Measurements from ENCODE around the gene VPS37D.

VPS37D gene

GRCh38 chr7:73648593-73649332, 18.9 kb upstream of the VPS37D start (continued):
- no peak for TF ChIP-seq ZNF580 (tag by site-specific recombination; IDR thresholded peaks at IDR 0.05)
- no peak for TF ChIP-seq OVOL3 (tag by site-specific recombination; IDR thresholded peaks at IDR 0.05)
- TF ChIP-seq ZSCAN18 (tag by site-specific recombination; IDR thresholded peaks at IDR 0.05) = peak; percentile 3; the same call in 1 of the 2 replicates
- no peak for TF ChIP-seq ZNF121 (tag by site-specific recombination; IDR thresholded peaks at IDR 0.05)
- TF ChIP-seq HOXA7 (CRISPR knock-in tag; IDR thresholded peaks at IDR 0.05; ENCODE audit: borderline replicate concordance) = no peak
- no peak for TF ChIP-seq TRIM28 (IDR thresholded peaks at IDR 0.05; ENCODE audit: borderline replicate concordance, low read length)
- TF ChIP-seq ZNF645 (tag by site-specific recombination; IDR thresholded peaks at IDR 0.05) = no peak
- TF ChIP-seq ZNF404 (tag by site-specific recombination; IDR thresholded peaks at IDR 0.05) = no peak
- no peak for TF ChIP-seq MZF1 (tag by site-specific recombination; IDR thresholded peaks at IDR 0.05; ENCODE audit: borderline replicate concordance)
- no peak for TF ChIP-seq ZNF140 (tag by site-specific recombination; IDR thresholded peaks at IDR 0.05)
- TF ChIP-seq ZNF610 (tag by site-specific recombination; IDR thresholded peaks at IDR 0.05; ENCODE audit: borderline replicate concordance) = no peak
- no peak for TF ChIP-seq ZNF501 (tag by site-specific recombination; IDR thresholded peaks at IDR 0.05)
- TF ChIP-seq ZNF354C (tag by site-specific recombination; IDR thresholded peaks at IDR 0.05; ENCODE audit: borderline replicate concordance, low read depth) = no peak
- TF ChIP-seq ZNF785 (tag by site-specific recombination; IDR thresholded peaks at IDR 0.05) = no peak
- TF ChIP-seq ZNF792 (tag by site-specific recombination; IDR thresholded peaks at IDR 0.05) = no peak
- no peak for TF ChIP-seq ZNF623 (tag by site-specific recombination; IDR thresholded peaks at IDR 0.05)
- no peak for TF ChIP-seq GLIS1 (tag by site-specific recombination; IDR thresholded peaks at IDR 0.05)
- no peak for TF ChIP-seq IKZF3 (tag by site-specific recombination; IDR thresholded peaks at IDR 0.05)
- TF ChIP-seq KLF9 (tag by site-specific recombination; IDR thresholded peaks at IDR 0.05; ENCODE audit: low read depth) = 0 out of 2 replicates have a peak, but pooled peaks have one; percentile 16
- no peak for TF ChIP-seq REST (tag by site-specific recombination; IDR thresholded peaks at IDR 0.05)
- TF ChIP-seq ZNF639 (tag by site-specific recombination; IDR thresholded peaks at IDR 0.05) = no peak
- TF ChIP-seq ZNF629 (tag by site-specific recombination; IDR thresholded peaks at IDR 0.05) = no peak
- TF ChIP-seq ZNF704 (tag by site-specific recombination; IDR thresholded peaks at IDR 0.05) = no peak
- TF ChIP-seq FEZF1 (tag by site-specific recombination; IDR thresholded peaks at IDR 0.05) = no peak
- TF ChIP-seq KLF10 (tag by site-specific recombination; IDR thresholded peaks at IDR 0.05) = no peak
- TF ChIP-seq ZSCAN30 (tag by site-specific recombination; IDR thresholded peaks at IDR 0.05) = no peak
- TF ChIP-seq HIC1 (tag by site-specific recombination; IDR thresholded peaks at IDR 0.05) = no peak
- 0 out of 2 replicates have a peak, but pooled peaks have one; percentile 9 for TF ChIP-seq ZSCAN16 (tag by site-specific recombination; IDR thresholded peaks at IDR 0.05)
- no peak for TF ChIP-seq ZBTB8A (tag by site-specific recombination; IDR thresholded peaks at IDR 0.05)
- TF ChIP-seq ZNF426 (tag by site-specific recombination; IDR thresholded peaks at IDR 0.05) = no peak

Measured in HEK293 (cell line).